Inflammatory macrophage treated with lipopolysaccharide for 4 hours (primary cell): ENCODE results near the gene TRIL.

Source experiments
- DNase-seq: peaks from one replicate; pipeline ENCODE4 v3.0.0-alpha.2; 2020

TRIL gene

DNA sequence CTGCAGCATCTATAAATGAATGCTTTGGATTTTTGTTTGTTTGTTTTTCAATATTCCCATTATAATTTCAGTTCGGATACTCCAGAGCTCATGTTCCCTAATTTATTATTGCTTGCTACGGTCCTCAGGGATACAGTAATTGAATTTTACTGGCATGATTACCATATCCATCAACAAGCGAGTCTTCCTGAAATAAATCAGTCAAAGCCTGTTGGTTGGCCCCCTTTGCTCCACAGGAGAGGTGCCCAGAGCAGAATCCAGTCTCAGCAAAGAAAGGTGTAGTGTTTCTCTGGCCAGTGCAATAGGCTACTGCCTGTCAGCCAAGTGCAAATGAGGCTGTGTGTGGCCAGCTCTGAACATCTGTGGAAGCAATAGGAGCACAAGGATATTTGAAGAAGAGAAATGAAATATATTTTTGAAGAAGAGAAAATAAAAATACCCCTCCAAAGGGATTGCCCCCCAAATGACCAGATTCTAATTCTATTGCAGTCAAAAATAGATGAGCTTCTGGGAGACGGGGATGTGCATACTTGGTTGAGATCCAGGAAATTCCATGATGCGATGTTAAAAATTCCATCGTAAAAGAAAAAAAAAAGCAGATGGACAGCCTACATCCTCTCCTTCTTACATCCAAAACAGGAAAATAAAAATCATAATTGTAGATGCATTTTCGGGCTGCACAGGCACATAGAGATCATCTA lies 18.1 kb downstream of the TRIL start:
- DNase-seq, result no peak

GRCh38 chr7:28939367-28939766 lies 18.8 kb downstream of the TRIL start:
- no peak for DNase-seq

- no peak for DNase-seq
These were observed 20.5 kb downstream of the TRIL start for GRCh38 chr7:28937619-28938018.

GRCh38 chr7:28937103-28937502 lies 21.0 kb downstream of the TRIL start:
- no peak for DNase-seq

DNA sequence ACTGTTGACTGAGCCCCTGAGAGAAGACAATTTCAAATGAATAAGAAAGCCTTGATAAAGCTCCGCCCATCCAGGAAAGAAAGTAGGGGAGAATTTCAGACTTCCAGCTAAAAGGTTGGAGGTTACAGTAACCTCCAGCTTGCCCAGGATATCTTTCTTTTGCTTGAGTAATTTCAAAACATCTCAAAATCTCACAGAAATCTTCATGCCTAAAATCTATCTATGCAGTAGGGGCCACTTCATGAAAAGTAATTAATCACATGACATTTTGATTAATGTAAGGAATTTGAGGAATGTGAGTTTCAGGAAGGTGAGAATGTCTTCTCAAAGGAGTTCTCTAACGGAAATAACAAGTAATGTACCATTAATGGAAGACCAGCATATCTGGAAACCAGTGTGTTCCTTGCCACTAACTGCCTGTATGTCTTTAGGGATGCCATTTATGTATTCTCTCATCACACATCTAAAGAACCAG lies 24.2 kb downstream of the TRIL start:
- DNase-seq, result no peak

DNA sequence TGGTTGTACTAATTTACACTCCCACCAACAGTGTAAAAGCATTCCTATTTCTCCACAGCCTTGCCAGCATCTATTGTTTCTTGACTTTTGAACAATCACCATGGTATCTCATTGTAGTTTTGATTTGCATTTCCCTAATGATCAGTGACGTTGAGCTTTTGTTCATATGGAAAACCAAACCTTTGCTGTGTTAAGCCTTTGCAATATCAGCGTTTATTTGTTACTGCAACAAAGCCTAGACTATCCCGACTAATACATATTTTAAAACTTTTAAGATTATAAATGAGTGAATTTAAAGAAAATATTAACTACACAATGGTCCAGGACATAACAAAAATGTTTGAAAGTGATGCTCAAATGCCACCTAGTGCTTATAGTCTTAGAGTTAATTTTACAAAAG lies 26.6 kb downstream of the TRIL start:
- DNase-seq, result no peak

DNA sequence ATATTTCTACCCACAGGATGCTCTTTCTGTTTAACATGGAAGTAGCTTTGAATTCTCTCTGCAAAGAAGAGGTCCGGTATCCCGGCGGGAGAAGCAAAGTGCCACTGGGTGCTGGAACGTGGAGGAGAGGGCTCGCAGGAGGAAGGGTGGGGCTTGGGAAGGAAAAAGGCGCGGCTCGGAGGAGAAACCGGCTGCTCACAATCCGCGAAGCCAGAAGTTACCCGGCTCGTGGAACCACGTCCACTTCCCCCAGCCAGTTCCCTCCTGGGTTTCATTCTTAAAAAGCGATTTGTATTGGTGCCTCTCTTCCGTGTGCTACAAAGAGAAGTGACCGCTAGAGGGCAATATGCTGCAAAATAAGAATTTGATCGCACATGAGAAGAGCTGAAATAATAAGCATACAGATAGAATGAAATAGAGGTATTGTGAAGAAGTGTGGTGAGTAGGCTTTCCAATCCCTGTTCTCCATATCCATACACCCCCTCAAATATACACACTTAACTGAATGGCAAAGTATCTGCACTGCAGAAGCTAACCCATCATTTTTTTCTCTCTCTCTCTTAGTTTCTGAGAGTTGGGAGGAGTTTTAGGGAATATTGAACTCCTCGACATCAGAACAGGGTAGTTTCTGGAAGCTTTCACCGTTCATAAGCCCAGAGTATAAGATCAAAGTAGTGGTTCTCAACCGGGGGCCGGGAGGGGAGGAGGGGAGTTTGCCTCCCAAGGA lies 31.1 kb downstream of the TRIL start:
- DNase-seq, result peak; percentile 94

- peak; percentile 91 for DNase-seq
These were observed 35.4 kb downstream of the TRIL start for GRCh38 chr7:28922624-28923331.

DNA sequence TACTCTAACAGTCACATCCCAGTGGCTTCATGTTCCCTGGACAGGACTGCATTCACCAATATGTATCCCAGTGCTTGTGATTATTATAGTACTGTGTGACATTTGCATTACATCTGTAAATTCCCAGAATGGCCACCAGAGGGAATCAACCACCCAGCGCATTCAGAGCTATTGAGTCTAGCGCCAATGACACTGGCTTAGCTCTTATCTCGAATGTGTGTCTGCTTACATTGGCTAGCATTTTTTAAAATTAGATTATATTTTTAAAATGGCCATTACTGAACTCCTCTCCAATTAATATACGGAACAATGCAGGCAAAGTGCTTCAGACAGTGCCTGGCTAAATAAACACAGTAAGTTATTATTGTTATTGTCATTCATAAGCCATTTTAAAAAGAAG lies 36.3 kb downstream of the TRIL start:
- peak; percentile 71 for DNase-seq

GRCh38 chr7:28920424-28920823 lies 37.7 kb downstream of the TRIL start:
- DNase-seq, result no peak

GRCh38 chr7:28919510-28919909 lies 38.6 kb downstream of the TRIL start:
- DNase-seq, result no peak

- no peak for DNase-seq
These were observed 49.4 kb downstream of the TRIL start for GRCh38 chr7:28908775-28909174.

DNA sequence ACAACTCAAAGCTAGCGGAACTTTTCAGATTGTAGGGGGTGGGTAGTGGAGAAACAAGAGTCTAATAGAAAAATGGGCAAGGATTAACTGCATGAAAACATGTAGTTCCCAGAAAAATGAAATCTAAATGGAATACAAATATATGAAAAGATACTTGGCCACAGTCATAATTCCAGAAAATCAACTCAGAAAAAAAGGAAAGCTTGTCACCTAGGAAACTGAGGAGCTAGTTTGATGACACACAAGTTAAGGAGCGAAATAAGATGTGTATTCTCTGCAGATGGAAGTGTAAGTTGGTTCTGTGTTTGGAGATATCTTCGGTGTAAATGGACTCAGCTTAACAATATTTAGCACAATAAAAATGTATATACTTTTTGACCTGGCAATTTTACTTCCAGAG lies 52.7 kb downstream of the TRIL start:
- no peak for DNase-seq

DNA sequence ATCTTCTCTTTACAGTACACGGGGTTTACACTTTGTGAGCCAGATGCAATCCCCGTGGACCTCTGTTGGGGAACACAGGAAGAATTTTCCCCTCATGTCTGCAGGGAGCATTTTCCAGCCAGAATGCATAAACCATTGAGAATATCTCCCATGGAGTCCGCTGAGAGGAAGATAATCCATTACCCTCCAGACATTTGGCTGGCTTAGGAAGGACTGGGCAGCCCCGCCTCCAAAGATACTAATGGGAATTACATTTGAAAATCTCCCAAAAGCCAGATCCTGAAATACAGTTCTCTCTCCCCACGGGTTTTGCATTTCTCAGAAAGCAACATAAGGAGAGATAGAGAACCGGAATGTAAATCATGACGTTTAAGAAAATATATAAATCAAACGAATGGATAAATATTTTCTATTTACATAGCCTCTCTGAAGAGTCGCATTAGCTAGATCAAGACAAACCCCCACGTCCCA lies 53.5 kb downstream of the TRIL start:
- DNase-seq, result no peak

- no peak for DNase-seq
These were observed 54.2 kb downstream of the TRIL start for GRCh38 chr7:28903730-28904577.
